Astrocyte of the spinal cord (primary cell): ENCODE results near the gene DDX10.
"Not testable (repeated sequence)": the region's sequence is repeated elsewhere in the genome, so short reads cannot be mapped to it uniquely, and the experiment has no call there.

Experiments
- DNase-seq: peaks from one replicate; pipeline ENCODE4 v3.0.0; 2011; ENCODE audit warnings: low read depth, low spot score
- H3K4me3 ChIP-seq: 2 replicates; pipeline ENCODE4 v1.5.1; 2011; ENCODE audit warnings: low read depth, mild to moderate bottlenecking, low read length, moderate library complexity
- in situ Hi-C: cut with HindIII; loops from 2 replicates; pipeline ENCODE4 v1.10.0; 2017; ENCODE audit warnings: low sequenced_read_pairs
- TF ChIP-seq, protein P1 (sequence below): IDR thresholded peaks from 2 replicates; pipeline ENCODE4 v1.5.1; 2012; ENCODE audit warnings: low read depth, mild to moderate bottlenecking, low read length, inconsistent platforms

DDX10 gene

GRCh38 chr11:108648528-108648885, 16.4 kb upstream of the DDX10 start:
- H3K4me3 ChIP-seq = no peak overlapping the region
- TF ChIP-seq, protein P1, sequence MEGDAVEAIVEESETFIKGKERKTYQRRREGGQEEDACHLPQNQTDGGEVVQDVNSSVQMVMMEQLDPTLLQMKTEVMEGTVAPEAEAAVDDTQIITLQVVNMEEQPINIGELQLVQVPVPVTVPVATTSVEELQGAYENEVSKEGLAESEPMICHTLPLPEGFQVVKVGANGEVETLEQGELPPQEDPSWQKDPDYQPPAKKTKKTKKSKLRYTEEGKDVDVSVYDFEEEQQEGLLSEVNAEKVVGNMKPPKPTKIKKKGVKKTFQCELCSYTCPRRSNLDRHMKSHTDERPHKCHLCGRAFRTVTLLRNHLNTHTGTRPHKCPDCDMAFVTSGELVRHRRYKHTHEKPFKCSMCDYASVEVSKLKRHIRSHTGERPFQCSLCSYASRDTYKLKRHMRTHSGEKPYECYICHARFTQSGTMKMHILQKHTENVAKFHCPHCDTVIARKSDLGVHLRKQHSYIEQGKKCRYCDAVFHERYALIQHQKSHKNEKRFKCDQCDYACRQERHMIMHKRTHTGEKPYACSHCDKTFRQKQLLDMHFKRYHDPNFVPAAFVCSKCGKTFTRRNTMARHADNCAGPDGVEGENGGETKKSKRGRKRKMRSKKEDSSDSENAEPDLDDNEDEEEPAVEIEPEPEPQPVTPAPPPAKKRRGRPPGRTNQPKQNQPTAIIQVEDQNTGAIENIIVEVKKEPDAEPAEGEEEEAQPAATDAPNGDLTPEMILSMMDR = no peak
- no peak for DNase-seq
- in situ Hi-C loops = no loop called here

GRCh38 chr11:108654100-108654499, 10.8 kb upstream of the DDX10 start:
- DNase-seq, in situ Hi-C loops, H3K4me3 ChIP-seq: not testable (repeated sequence)

DNA sequence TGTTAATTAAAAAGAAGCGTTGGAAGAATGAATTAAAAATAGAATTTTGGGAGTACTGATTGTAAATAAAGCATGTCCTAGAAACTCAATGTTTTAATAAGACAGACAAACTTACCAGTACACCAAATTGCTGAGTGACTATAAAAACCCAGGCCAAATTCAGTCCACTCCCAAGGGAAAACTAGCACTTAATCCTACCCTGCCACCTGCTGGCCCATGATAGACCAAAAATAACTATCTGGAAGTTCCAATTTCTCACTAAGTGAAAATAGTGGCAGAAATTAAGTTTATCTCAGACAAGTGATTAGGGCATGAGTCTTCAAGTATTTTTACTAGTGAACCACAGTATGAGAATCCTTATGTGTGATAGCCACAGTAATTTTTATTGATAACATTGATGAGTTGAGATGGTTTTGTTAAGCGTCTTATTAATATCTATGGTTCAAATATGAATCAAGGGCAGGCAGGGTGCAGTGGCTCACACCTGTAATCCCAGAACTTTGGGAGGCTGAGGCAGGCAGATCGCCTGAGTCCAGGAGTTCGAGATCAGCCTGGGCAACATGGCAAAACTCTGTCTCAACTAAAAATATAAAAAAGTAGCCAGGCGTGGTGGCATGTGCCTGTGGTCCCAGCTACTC, 9.8 kb upstream of the DDX10 start:
- TF ChIP-seq, protein P1 = peak; percentile 65
- no peak overlapping the region for H3K4me3 ChIP-seq
- in situ Hi-C loops = no loop called here
- DNase-seq = peak; percentile 66

DNA sequence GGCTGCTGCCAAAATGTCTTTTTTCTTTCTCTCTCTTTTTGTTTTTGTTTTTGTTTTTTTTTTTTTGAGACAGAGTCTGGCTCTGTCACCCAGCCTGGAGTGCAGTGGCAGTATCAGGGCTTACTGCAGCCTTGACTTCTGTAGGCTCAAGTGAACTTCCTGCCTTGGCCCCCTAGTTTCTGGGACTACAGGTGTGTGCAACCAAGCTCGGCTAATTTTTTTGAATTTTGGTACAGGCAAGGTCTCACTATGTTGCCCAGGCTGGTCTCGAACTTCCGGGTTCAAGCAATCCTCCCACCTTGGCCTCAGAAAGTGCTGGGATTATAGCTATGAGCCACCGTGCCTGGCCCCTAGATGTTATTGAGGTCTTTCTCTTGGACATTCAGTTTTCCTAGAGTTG, 2.2 kb upstream of the DDX10 start:
- in situ Hi-C loops = no loop called here
- no peak for DNase-seq
- TF ChIP-seq, protein P1 = no peak

GRCh38 chr11:108663154-108663877, 1.6 kb upstream of the DDX10 start:
- in situ Hi-C loops = no loop called here
- no peak for DNase-seq
- TF ChIP-seq, protein P1 = no peak
- H3K4me3 ChIP-seq = no peak overlapping the region

More for the DNA sequence above, 2.2 kb upstream of the DDX10 start:
- no peak overlapping the region for H3K4me3 ChIP-seq

DNA sequence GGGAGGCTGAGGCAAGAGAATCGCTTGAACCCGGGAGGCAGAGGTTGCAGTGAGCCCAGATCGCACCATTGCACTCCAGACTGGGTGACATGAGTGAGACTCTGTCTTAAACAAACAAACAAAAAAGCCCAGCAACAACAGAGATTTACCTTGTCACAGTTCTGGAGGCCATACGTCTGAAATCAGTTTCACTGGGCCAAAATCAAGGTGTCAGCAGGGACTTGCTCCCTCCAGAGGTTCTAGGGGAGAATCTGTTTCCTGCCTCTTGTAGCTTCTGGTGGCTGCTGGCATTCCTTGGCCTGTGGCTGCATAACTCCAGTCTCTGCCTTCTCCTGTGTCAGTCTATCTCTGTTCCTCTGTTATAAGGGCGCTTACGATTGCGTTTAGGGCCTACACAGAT, 1.5 kb downstream of the DDX10 start:
- TF ChIP-seq, protein P1 = no peak
- in situ Hi-C loops = no loop called here
- DNase-seq = no peak
- H3K4me3 ChIP-seq = no peak overlapping the region

DNA sequence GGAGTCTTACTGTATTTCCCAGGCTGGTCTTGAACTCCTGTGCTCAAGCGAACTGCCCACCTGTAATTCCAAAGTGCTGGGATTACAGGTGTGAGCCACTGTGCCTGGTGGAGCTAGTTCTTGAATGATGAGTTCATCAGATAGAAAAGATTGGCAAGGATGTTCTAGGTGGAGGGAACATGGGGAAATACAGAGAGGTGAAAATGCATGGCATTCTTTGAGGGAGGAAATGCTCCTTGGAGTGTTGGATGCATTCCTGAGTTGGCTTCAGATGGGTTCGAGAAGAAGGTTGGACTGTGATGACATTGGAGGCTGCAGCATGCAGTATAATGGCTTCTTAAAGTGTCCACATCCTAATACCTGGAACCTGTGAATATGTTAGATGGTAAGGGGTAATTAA, 4.4 kb downstream of the DDX10 start:
- in situ Hi-C loops = no loop called here
- DNase-seq = no peak
- TF ChIP-seq, protein P1 = no peak
- no peak overlapping the region for H3K4me3 ChIP-seq
